ENCODE measurements around the gene DCUN1D2. TPM values are rescaled to one million over a fixed set of nuclear protein-coding genes. Genes with fewer than 3 reads are reported as not detected.

DCUN1D2 gene
- total RNA-seq, 2 experiments from 2014 or later: 9.2 to 16.5 TPM

GRCh38 chr13:113539176-113539575 lies 48.7 kb upstream of the DCUN1D2 start:
- no TSS peak for BruUV-seq (replicated peaks)
- no peak overlapping the region for H3K4me2 ChIP-seq (ENCODE audit: low read length)
- no peaks in the 10 kb centered on the region for H3K79me2 ChIP-seq (ENCODE audit: insufficient read depth, low read depth, low read length)
- no peaks in the 10 kb centered on the region for H4K20me1 ChIP-seq (ENCODE audit: insufficient read depth, low read length)
- no peaks in the 10 kb centered on the region for H3K9me2 ChIP-seq (ENCODE audit: insufficient read depth, low read length)
- H3K36me3 ChIP-seq (ENCODE audit: insufficient read depth, low read length): no peaks in the 10 kb centered on the region
- H2AFZ ChIP-seq (ENCODE audit: low read length): no peak overlapping the region
- CTCF ChIA-PET (ENCODE audit: unreplicated experiment): no interaction called here
- no peaks in the 10 kb centered on the region for H3K9me3 ChIP-seq (ENCODE audit: low read length)
- POLR2A ChIA-PET: no interaction called here
- intact Hi-C loops (cut with micrococcal nuclease; ENCODE audit: unreplicated experiment): no loop called here
- no peak for DNase-seq (ENCODE audit: low spot score)
- TF ChIP-seq CTCF (conservative IDR thresholded peaks at IDR 0.05; ENCODE audit: low read length) (no peak), EZH2phosphoT487 (IDR thresholded peaks at IDR 0.05; ENCODE audit: borderline replicate concordance, low read depth, low read length) (no peak)
- no peaks in the 10 kb centered on the region for H3K4me1 ChIP-seq (ENCODE audit: insufficient read depth, low read length, poor library complexity, severe bottlenecking)
- no peak overlapping the region for H3K27ac ChIP-seq (ENCODE audit: low read depth, low read length, poor library complexity, severe bottlenecking)
- no peak overlapping the region for H3K4me3 ChIP-seq (ENCODE audit: low read depth, low read length, poor library complexity, severe bottlenecking)

GRCh38 chr13:113538689-113539058 lies 48.2 kb upstream of the DCUN1D2 start:
- no TSS peak for BruUV-seq (replicated peaks)

More at GRCh38 chr13:113538689-113539058, 48.2 kb upstream of the DCUN1D2 start:
- Histone ChIP-seq H3K4me2 (ENCODE audit: low read length) (no peak overlapping the region), H3K4me1 (ENCODE audit: insufficient read depth, low read length, poor library complexity, severe bottlenecking) (no peaks in the 10 kb centered on the region), H2AFZ (ENCODE audit: low read length) (no peak overlapping the region), H4K20me1 (ENCODE audit: insufficient read depth, low read length) (no peaks in the 10 kb centered on the region), H3K36me3 (ENCODE audit: insufficient read depth, low read length) (no peaks in the 10 kb centered on the region), H3K9me2 (ENCODE audit: insufficient read depth, low read length) (no peaks in the 10 kb centered on the region), H3K27ac (ENCODE audit: low read depth, low read length, poor library complexity, severe bottlenecking) (no peak overlapping the region), H3K79me2 (ENCODE audit: insufficient read depth, low read depth, low read length) (no peaks in the 10 kb centered on the region), H3K4me3 (ENCODE audit: low read depth, low read length, poor library complexity, severe bottlenecking) (no peak overlapping the region), H3K9me3 (ENCODE audit: low read length) (no peaks in the 10 kb centered on the region)
- DNase-seq (ENCODE audit: low spot score): no peak
- POLR2A ChIA-PET: no interaction called here
- CTCF ChIA-PET (ENCODE audit: unreplicated experiment): no interaction called here
- intact Hi-C loops (cut with micrococcal nuclease; ENCODE audit: unreplicated experiment): no loop called here
- TF ChIP-seq CTCF (conservative IDR thresholded peaks at IDR 0.05; ENCODE audit: low read length): no peak
